HG03108 (cell line): Measurements from ENCODE around the gene BUD23.
"Not testable (repeated sequence)": the region's sequence is repeated elsewhere in the genome, so short reads cannot be mapped to it uniquely, and the experiment has no call there.

ENCODE experiments used
- ATAC-seq: cut with Tn5 transposase; IDR thresholded peaks from one replicate; pipeline ENCODE4 v1.9.1; 2021; ENCODE audit warnings: moderate library complexity; ENCODE audit not compliant: unreplicated experiment

BUD23 gene

GRCh38 chr7:73700581-73701134, 17.3 kb downstream of the BUD23 start:
- no peak for ATAC-seq

GRCh38 chr7:73701357-73701995, 18.1 kb downstream of the BUD23 start:
- no peak for ATAC-seq

- ATAC-seq: no peak
These were observed 18.8 kb downstream of the BUD23 start for GRCh38 chr7:73702226-73702625.

- no peak for ATAC-seq
These were observed 19.3 kb downstream of the BUD23 start for GRCh38 chr7:73702665-73703064.

GRCh38 chr7:73703225-73703624, 19.8 kb downstream of the BUD23 start:
- no peak for ATAC-seq

- no peak for ATAC-seq
These were observed 20.6 kb downstream of the BUD23 start for GRCh38 chr7:73703757-73704639.

- no peak for ATAC-seq
These were observed 21.5 kb downstream of the BUD23 start for GRCh38 chr7:73704640-73705550.

GRCh38 chr7:73705551-73705920, 22.1 kb downstream of the BUD23 start:
- no peak for ATAC-seq

- ATAC-seq: no peak
These were observed 23.0 kb downstream of the BUD23 start for GRCh38 chr7:73706126-73707044.

- ATAC-seq: no peak
These were observed 23.7 kb downstream of the BUD23 start for GRCh38 chr7:73707045-73707631.

GRCh38 chr7:73708961-73709549, 25.7 kb downstream of the BUD23 start:
- no peak for ATAC-seq

GRCh38 chr7:73712773-73713172, 29.4 kb downstream of the BUD23 start:
- no peak for ATAC-seq

- ATAC-seq: not testable (repeated sequence)
These were observed 29.9 kb downstream of the BUD23 start for GRCh38 chr7:73713319-73713718.

- ATAC-seq: peak; percentile 23
These were observed 32.4 kb downstream of the BUD23 start for GRCh38 chr7:73715648-73716317.

- ATAC-seq: no peak
These were observed 33.0 kb downstream of the BUD23 start for GRCh38 chr7:73716318-73716890.

GRCh38 chr7:73717025-73717807, 33.8 kb downstream of the BUD23 start:
- no peak for ATAC-seq

GRCh38 chr7:73717991-73718405, 34.6 kb downstream of the BUD23 start:
- peak; percentile 34 for ATAC-seq
